ENCODE data around the gene XRCC3.

DNA sequence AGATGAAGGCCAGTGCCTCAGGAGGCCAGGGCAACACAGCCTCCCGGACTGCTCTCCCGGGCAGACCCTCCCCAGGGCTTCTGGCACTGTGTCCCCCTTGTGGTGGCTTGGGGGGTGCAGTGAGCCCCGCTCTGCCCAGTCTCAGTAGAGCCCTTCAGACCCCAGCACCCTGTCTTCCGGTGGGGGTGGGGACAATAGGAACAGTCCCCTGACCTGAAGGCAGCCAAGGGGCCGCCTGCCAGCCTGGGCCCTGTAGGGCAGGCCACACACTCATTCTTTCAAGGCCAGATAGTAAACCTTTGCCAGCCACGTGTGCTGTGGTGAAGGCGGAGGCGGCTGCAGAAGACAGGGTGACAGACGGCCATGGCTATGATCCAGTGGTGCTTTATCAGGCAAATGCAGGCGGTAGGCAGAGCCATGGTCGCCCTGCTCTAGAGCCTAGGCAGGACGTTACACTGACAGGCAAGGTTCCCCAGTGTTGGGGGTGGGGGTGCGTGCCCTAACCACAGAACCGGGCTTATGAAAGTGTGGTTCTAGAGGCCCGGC is 15.3 kb upstream of the XRCC3 start:
- no peak for TF ChIP-seq EZH2 (IDR thresholded peaks at IDR 0.05; ENCODE audit: low read length, unreplicated experiment)
- TF ChIP-seq, protein P1, sequence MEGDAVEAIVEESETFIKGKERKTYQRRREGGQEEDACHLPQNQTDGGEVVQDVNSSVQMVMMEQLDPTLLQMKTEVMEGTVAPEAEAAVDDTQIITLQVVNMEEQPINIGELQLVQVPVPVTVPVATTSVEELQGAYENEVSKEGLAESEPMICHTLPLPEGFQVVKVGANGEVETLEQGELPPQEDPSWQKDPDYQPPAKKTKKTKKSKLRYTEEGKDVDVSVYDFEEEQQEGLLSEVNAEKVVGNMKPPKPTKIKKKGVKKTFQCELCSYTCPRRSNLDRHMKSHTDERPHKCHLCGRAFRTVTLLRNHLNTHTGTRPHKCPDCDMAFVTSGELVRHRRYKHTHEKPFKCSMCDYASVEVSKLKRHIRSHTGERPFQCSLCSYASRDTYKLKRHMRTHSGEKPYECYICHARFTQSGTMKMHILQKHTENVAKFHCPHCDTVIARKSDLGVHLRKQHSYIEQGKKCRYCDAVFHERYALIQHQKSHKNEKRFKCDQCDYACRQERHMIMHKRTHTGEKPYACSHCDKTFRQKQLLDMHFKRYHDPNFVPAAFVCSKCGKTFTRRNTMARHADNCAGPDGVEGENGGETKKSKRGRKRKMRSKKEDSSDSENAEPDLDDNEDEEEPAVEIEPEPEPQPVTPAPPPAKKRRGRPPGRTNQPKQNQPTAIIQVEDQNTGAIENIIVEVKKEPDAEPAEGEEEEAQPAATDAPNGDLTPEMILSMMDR (conservative IDR thresholded peaks at IDR 0.05; ENCODE audit: low read depth, low read length): no peak; the same call in 1 of the 2 replicates
